HG03342 (cell line): ENCODE data around the gene OR6B1.

Source experiments
- ATAC-seq: cut with Tn5 transposase; IDR thresholded peaks from one replicate; pipeline ENCODE4 v1.9.1; 2021; ENCODE audit warnings: mild to moderate bottlenecking, moderate library complexity; ENCODE audit not compliant: unreplicated experiment

OR6B1 gene

GRCh38 chr7:144000020-144000419 lies at the start of gene OR6B1:
OR6B1 (plus strand) TSS chr7:144000320; CDS start chr7:144003997, 3,677 bp downstream.
- ATAC-seq = no peak

GRCh38 chr7:143953421-143953820 lies 46.7 kb upstream of the OR6B1 start:
- ATAC-seq = no peak

- no peak for ATAC-seq
Measured at GRCh38 chr7:143954135-143954534, 46.0 kb upstream of the OR6B1 start.

GRCh38 chr7:143954544-143954943 lies 45.6 kb upstream of the OR6B1 start, which contains the start of gene OR2F1:
OR2F1 (plus strand) TSS chr7:143954844; CDS start chr7:143959971, 5,127 bp downstream.
- no peak for ATAC-seq

GRCh38 chr7:143958781-143959180 lies 41.3 kb upstream of the OR6B1 start:
- ATAC-seq = no peak

- ATAC-seq = no peak
Measured at GRCh38 chr7:143960813-143961610, 39.1 kb upstream of the OR6B1 start.

GRCh38 chr7:143965280-143965679 lies 34.8 kb upstream of the OR6B1 start:
- no peak for ATAC-seq

- ATAC-seq = no peak
Measured at GRCh38 chr7:143967398-143967797, 32.7 kb upstream of the OR6B1 start.

- no peak for ATAC-seq
Measured at GRCh38 chr7:143973870-143974416, 26.2 kb upstream of the OR6B1 start.

GRCh38 chr7:143974459-143974858 lies 25.7 kb upstream of the OR6B1 start:
- ATAC-seq = no peak

- ATAC-seq = no peak
Measured at GRCh38 chr7:143975617-143976016, 24.5 kb upstream of the OR6B1 start.

GRCh38 chr7:143978585-143978984 lies 21.5 kb upstream of the OR6B1 start:
- no peak for ATAC-seq

GRCh38 chr7:143979359-143979758 lies 20.8 kb upstream of the OR6B1 start:
- ATAC-seq = no peak

- no peak for ATAC-seq
Measured at GRCh38 chr7:143979998-143980397, 20.1 kb upstream of the OR6B1 start.

- no peak for ATAC-seq
Measured at GRCh38 chr7:143980746-143981510, 19.2 kb upstream of the OR6B1 start.

- no peak for ATAC-seq
Measured at GRCh38 chr7:143983960-143984359, 16.2 kb upstream of the OR6B1 start.

- peak; percentile 64 for ATAC-seq
Measured at GRCh38 chr7:143987513-143987912, 12.6 kb upstream of the OR6B1 start.

GRCh38 chr7:143988976-143989745 lies 11.0 kb upstream of the OR6B1 start:
- ATAC-seq = no peak

- no peak for ATAC-seq
Measured at GRCh38 chr7:143992670-143993069, 7.5 kb upstream of the OR6B1 start.

- ATAC-seq = no peak
Measured at GRCh38 chr7:143993924-143994323, 6.2 kb upstream of the OR6B1 start.

- ATAC-seq = no peak
Measured at GRCh38 chr7:144001543-144001942, 1.4 kb downstream of the OR6B1 start.
